GM19438 (cell line): ENCODE data around the gene PIWIL4.

ENCODE experiments used
- ATAC-seq: cut with Tn5 transposase; IDR thresholded peaks from one replicate; pipeline ENCODE4 v1.9.1; 2021; ENCODE audit warnings: low read depth; ENCODE audit not compliant: unreplicated experiment

PIWIL4 gene

DNA sequence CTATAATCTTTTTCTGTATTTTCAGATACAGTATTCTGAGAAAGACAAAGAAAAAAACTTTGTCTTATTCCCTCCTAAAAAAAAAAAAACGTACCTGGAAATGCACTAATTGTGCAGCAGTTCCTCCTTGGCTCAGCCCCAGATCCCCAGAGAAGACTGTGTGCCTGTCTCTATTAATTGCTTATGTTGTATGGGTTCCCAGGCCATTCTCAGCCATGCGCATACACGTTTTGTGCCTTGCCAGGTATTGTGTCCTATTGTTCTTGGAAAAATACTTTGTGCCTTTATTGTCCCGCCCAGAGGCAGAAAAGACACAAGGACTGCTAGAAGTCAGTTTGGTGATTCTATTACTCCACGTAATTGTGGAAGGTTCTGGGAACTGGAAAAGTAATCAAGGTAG, 91.2 kb downstream of the PIWIL4 start:
- ATAC-seq = no peak

GRCh38 chr11:94658888-94659287, 91.7 kb downstream of the PIWIL4 start:
- ATAC-seq = no peak

- ATAC-seq = no peak
These were observed 94.3 kb downstream of the PIWIL4 start for GRCh38 chr11:94661444-94661843.

- ATAC-seq = no peak
These were observed 95.1 kb downstream of the PIWIL4 start for GRCh38 chr11:94662065-94662779.

GRCh38 chr11:94662846-94663390, 95.8 kb downstream of the PIWIL4 start:
- ATAC-seq = no peak

DNA sequence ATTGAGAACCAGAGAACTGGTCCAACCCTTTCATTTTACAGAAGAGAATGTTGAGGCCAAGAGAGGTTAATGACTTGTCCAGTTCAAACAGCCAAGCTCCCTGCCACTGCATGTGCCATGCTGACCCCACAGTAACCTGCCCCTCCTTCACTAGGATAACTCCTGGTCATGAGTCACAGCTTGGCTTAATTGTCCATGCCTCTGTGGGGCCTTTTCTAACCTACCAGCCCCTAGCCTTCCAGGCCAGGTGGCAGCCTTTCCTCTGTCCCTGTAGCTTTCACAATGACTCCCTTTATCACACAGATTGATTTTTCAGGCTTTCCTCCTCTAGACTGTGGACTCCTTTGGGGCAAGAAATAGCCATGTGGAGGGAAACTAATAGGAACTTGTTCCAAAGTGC, 97.2 kb downstream of the PIWIL4 start:
- ATAC-seq = no peak

DNA sequence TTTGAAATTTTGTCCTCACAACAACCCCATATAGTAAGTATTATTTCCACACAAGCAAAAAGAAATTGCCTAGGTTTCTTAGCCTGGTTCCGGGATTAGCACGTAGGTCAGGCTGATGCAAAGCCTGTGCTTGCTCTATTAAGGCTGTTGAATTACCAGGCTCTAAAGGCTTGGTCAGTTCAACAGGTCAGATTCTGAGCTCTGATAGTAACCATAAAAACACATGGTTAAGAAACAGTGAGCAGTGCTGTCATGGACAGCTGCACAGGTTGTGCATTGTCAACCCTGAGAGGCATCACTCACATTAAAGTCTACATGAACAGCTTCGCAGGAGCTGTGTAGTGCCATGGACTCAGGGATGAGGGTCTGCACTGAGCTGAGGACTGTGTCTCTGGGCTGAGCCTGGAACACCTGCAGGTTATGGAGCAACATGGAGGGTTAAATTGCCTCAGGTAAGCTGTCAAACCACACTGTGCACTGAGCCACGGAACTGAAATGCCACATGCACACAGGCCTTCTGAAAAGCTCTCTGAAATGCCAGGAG, 98.0 kb downstream of the PIWIL4 start:
- ATAC-seq = no peak

GRCh38 chr11:94666792-94667721, 99.9 kb downstream of the PIWIL4 start:
- ATAC-seq = no peak

DNA sequence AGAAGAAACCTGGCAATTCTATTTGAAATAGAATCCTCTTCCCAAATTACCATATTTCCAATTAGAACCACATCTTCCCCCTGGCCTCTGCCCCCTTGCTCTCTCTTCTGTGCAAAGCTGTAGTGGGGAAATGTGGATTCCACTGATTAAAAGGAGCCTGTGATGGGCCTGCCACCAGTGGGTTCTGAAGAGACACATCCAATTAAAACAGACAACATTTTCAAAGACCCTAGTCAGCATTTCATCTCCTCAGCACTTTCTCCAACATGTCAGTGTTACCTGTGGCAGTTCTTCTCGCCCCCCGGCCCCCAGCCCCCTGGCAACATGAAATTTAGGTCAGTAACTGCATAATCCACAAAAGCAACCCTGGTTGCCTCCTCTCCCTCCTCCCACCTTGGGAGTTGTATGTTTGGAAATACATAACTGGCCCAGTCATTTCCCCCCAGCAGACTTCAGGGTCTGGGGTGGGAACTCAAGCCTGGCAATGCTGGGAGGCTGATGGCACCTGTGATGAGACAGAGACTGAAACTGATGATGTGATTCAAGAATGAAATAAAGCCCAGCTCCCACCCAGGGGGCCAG, 101.1 kb downstream of the PIWIL4 start:
- ATAC-seq = no peak

GRCh38 chr11:94669023-94669422, 101.9 kb downstream of the PIWIL4 start:
- no peak for ATAC-seq
